Suprapubic skin (tissue), 4 donors: Measurements from ENCODE around the gene KY.

ENCODE experiments used
- CTCF ChIP-seq, 2 donors: fragments of 200-600 bp in 1 of 2; fragments of 450-650 bp in 1 of 2; sonication (generic) in 1 of 2; IDR thresholded peaks; one replicate each; pipeline ENCODE4 v1.5.1; 2016 to 2019; ENCODE audit warnings: antibody characterized with exemption in 2 of 2, mild to moderate bottlenecking in 1 of 2, moderate library complexity in 1 of 2
- POLR2A ChIP-seq, 2 donors: fragments of 450-650 bp; IDR thresholded peaks; one replicate each; pipeline ENCODE4 v1.6.1; 2017; ENCODE audit warnings: antibody characterized with exemption in 2 of 2, mild to moderate bottlenecking in 2 of 2, moderate library complexity in 2 of 2
- POLR2AphosphoS5 ChIP-seq, 3 donors: sonication (generic); formaldehyde crosslinking; IDR thresholded peaks; one replicate each; pipeline ENCODE4 v1.6.1; 2017; ENCODE audit warnings: antibody characterized with exemption in 3 of 3

GRCh38 chr3:134602440-134602814, 48.4 kb downstream of the KY start:
- no peak for TF ChIP-seq POLR2AphosphoS5 (IDR thresholded peaks at IDR 0.05)
- no peak for TF ChIP-seq CTCF (IDR thresholded peaks at IDR 0.05)
- TF ChIP-seq POLR2A (IDR thresholded peaks at IDR 0.05) = no peak
